H1 (cell line): ENCODE results near the gene MFAP4. TPM values are rescaled to one million over a fixed set of nuclear protein-coding genes. Genes with fewer than 3 reads are reported as not detected.

Source experiments
- NRF1 ChIP-seq: IDR thresholded peaks from 2 replicates; pipeline ENCODE4 v1.6.1; 2011; ENCODE audit warnings: mild to moderate bottlenecking, low read depth, low read length, improper control_type of control experiment
- POLR2AphosphoS5 ChIP-seq: IDR thresholded peaks from 2 replicates; pipeline ENCODE4 v1.6.1; 2011; ENCODE audit warnings: low read depth, low read length
- polyA plus RNA-seq, 7 experiments: library from polyadenylated mRNA; depleted of rRNA in 3 of 7; stranded (reverse) in 5 of 7; unstranded in 2 of 7; fragments of >200 nt in 5 of 7; fragments of 200-250 nt in 2 of 7; gene quantifications; 1 replicate in 5 of 7; 2 replicates in 1 of 7; 4 replicates in 1 of 7; pipeline versions ENCODE4 v1.2.1 to v1.2.3, GENCODE V29; 2011 to 2013; ENCODE audit warnings: missing spikeins in 2 of 7, mixed read lengths in 2 of 7
- total RNA-seq: library from RNA; stranded (reverse); fragmentation: NEBNext Ultra II Directional; extraction: Animal tissue kit (Norgen Biotek cat#: 25700); gene quantifications from 2 replicates; pipeline ENCODE4 v1.2.1, GENCODE V29; 2021
- TF ChIP-seq, protein P1 (sequence below): IDR thresholded peaks from 2 replicates; pipeline ENCODE4 v1.6.1; 2011; ENCODE audit warnings: low read depth, mild to moderate bottlenecking, low read length; ENCODE audit not compliant: insufficient read depth

Gene MFAP4
- total and polyA plus RNA-seq, 2 of the 8 experiments (the other 6 are each of a cell fraction or from before 2014, with no cell fraction given), result 3.1 to 3.6 TPM

DNA sequence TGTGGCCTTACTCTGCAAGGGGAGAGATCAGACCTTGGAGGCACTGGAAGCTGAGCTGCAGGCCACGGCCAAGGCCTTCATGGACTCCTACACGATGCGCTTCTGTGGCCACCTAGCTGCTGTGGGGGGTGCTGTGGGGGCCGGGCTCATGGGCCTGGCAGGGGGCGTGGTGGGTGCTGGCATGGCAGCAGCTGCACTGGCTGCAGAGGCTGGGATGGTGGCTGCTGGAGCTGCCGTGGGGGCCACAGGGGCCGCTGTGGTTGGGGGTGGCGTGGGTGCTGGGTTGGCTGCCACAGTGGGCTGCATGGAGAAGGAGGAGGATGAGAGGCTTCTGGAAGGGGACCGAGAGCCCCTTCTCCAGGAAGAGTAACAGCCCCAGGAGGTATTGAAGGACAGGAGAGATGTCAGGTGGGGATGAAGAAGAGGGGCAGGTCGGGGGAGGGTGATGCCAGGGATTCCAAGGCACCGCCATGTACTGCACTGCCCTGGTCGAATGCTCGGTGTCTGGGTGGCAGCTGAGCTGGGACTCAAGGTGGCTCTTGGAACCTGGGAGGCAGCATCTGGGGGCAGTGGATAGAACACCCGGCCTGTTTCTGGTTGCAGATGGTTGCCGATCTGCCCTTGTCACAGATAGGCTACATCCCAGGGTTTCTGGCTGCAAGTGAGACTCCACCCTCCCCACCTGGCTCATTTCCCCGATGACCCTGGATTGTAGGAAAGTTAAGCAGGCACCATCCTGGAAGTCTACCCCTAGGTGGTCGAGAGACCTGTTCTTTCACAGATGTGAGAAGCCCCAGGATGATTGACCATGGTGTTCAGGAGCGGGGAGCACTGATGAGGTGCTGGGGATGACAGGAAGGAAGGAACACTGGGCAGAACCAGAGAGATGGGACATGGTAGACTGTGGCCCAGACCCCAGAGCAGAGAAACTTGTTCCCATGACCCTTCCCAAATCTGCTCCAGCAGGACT is 29.1 kb upstream of the MFAP4 start (continued):
- TF ChIP-seq, protein P1, sequence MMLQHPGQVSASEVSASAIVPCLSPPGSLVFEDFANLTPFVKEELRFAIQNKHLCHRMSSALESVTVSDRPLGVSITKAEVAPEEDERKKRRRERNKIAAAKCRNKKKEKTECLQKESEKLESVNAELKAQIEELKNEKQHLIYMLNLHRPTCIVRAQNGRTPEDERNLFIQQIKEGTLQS, result no peak
- TF ChIP-seq NRF1 (no peak), POLR2AphosphoS5 (no peak)
- TF ChIP-seq, all 59 proteins: peak for 0
